Activated naive CD4-positive, alpha-beta T cell treated with anti-CD3 and anti-CD28 coated beads, Interleukin-2, amount 10 ng/mL, durations not matched to agents 7 days and 5 days (primary cell): ENCODE data around the gene SLC44A2.

Source experiments
- CTCF ChIA-PET: fragments of 350-600 bp; sonication (Branson Sonifier 250); formaldehyde crosslinking; loops from one replicate; lab custom pipeline; 2021; ENCODE audit warnings: antibody characterized with exemption; lab: Charles Lee
- DNase-seq: peaks from one replicate; pipeline ENCODE4 v3.0.0-alpha.2; 2020
- H3K27ac Mint-ChIP-seq: one replicate; pipeline ENCODE4 v1.8.0; 2021; ENCODE audit warnings: mild to moderate bottlenecking, moderate library complexity, mixed read lengths
- H3K27me3 Mint-ChIP-seq: one replicate; pipeline ENCODE4 v1.8.0; 2021; ENCODE audit warnings: mild to moderate bottlenecking, mixed read lengths
- H3K36me3 Mint-ChIP-seq: one replicate; pipeline ENCODE4 v1.8.0; 2021; ENCODE audit warnings: mixed read lengths
- H3K4me1 Mint-ChIP-seq: one replicate; pipeline ENCODE4 v1.8.0; 2021; ENCODE audit warnings: mixed read lengths
- H3K4me3 Mint-ChIP-seq: one replicate; pipeline ENCODE4 v1.8.0; 2021; ENCODE audit warnings: mild to moderate bottlenecking, moderate library complexity, mixed read lengths
- H3K9me3 Mint-ChIP-seq: one replicate; pipeline ENCODE4 v1.8.0; 2021; ENCODE audit warnings: mixed read lengths

The SLC44A2 gene

GRCh38 chr19:10625762-10626138 is 397 bp downstream of the SLC44A2 start:
- H3K27ac Mint-ChIP-seq: peak overlapping the region; percentile 68
- H3K4me1 Mint-ChIP-seq: peaks cover 41% of the 10 kb centered on the region
- no peak overlapping the region for H3K4me3 Mint-ChIP-seq
- no peak for DNase-seq
- H3K9me3 Mint-ChIP-seq: no peaks in the 10 kb centered on the region
- H3K36me3 Mint-ChIP-seq: peaks cover 35% of the 10 kb centered on the region
- no peaks in the 10 kb centered on the region for H3K27me3 Mint-ChIP-seq
- CTCF ChIA-PET: interaction anchor here (0.6 kb wide), 2 partner anchors 18 to 134 kb away, joined by 3 to 4 read pairs; no protein-coding TSS in a partner anchor

DNA sequence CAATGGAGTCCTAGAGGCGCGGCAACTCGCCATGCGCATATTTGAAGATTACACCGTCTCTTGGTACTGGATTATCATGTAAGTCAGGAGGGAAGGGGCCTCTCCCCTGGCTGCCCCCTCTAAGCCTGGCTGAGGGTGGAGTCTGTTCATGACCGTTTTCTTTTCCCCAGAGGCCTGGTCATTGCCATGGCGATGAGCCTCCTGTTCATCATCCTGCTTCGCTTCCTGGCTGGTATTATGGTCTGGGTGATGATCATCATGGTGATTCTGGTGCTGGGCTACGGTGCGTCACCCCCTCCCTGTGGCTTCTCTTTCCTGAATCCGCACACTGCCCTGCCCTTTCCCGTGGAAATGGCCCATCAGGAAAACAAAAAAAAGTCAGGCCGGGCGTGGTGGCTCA is 6.5 kb downstream of the SLC44A2 start:
- no peaks in the 10 kb centered on the region for H3K4me1 Mint-ChIP-seq
- H3K9me3 Mint-ChIP-seq: no peaks in the 10 kb centered on the region
- H3K4me3 Mint-ChIP-seq: no peak overlapping the region
- no peak overlapping the region for H3K27ac Mint-ChIP-seq
- DNase-seq: no peak
- H3K27me3 Mint-ChIP-seq: no peaks in the 10 kb centered on the region
- peaks cover 59% of the 10 kb centered on the region for H3K36me3 Mint-ChIP-seq
- CTCF ChIA-PET: no interaction called here

- Mint-ChIP-seq H3K4me3 (no peak overlapping the region), H3K36me3 (peaks cover 66% of the 10 kb centered on the region), H3K4me1 (peaks cover 7% of the 10 kb centered on the region), H3K27ac (no peak overlapping the region), H3K27me3 (no peaks in the 10 kb centered on the region), H3K9me3 (no peaks in the 10 kb centered on the region)
- CTCF ChIA-PET: interaction anchor here (1.2 kb wide), 1 partner anchor 53 kb away, joined by 3 read pairs; no protein-coding TSS in a partner anchor
- DNase-seq: no peak
Observed at GRCh38 chr19:10634430-10634829, 9.1 kb downstream of the SLC44A2 start.

DNA sequence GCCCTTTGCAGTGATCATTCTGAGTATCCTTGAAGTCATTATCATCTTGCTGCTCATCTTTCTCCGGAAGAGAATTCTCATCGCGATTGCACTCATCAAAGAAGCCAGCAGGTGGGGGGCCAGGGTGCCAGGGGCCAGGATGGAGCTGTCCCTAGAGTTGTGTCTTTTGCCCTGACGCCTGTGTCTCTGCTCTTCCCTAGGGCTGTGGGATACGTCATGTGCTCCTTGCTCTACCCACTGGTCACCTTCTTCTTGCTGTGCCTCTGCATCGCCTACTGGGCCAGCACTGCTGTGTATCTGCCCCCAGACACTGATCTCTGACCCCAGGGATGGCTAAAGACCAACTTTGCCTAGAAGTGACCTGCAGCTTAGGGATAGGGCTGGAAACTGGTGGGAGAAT is 9.6 kb downstream of the SLC44A2 start:
- Mint-ChIP-seq H3K36me3 (peaks cover 66% of the 10 kb centered on the region), H3K4me1 (peaks cover 7% of the 10 kb centered on the region), H3K27ac (no peak overlapping the region), H3K9me3 (no peaks in the 10 kb centered on the region), H3K4me3 (no peak overlapping the region), H3K27me3 (no peaks in the 10 kb centered on the region)
- CTCF ChIA-PET: interaction anchor here (0.7 kb wide), 1 partner anchor 9 kb away, joined by 4 read pairs; no protein-coding TSS in a partner anchor
- DNase-seq: no peak

- no peaks in the 10 kb centered on the region for H3K27me3 Mint-ChIP-seq
- peaks cover 7% of the 10 kb centered on the region for H3K4me1 Mint-ChIP-seq
- no peak for DNase-seq
- H3K9me3 Mint-ChIP-seq: no peaks in the 10 kb centered on the region
- no peak overlapping the region for H3K27ac Mint-ChIP-seq
- CTCF ChIA-PET: no interaction called here
- H3K36me3 Mint-ChIP-seq: peaks cover 66% of the 10 kb centered on the region
- H3K4me3 Mint-ChIP-seq: no peak overlapping the region
Observed at GRCh38 chr19:10636304-10636972, 11.1 kb downstream of the SLC44A2 start.

DNA sequence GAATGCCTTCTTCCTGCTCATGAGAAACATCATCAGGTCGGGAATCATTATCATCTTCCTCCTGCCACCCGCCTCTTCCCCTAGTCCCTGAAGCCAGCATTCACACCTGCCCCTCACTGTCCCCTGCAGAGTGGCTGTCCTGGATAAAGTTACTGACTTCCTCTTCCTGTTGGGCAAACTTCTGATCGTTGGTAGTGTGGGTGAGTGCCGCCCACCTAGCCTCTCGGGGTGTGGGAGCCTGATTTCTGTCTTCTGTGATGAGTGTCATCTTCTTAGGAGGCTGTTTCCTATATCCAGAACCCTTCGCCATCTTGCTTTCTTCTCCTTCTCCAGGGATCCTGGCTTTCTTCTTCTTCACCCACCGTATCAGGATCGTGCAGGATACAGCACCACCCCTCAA is 12.5 kb downstream of the SLC44A2 start:
- Mint-ChIP-seq H3K4me1 (peaks cover 7% of the 10 kb centered on the region), H3K27me3 (no peaks in the 10 kb centered on the region), H3K36me3 (peaks cover 60% of the 10 kb centered on the region), H3K9me3 (no peaks in the 10 kb centered on the region), H3K4me3 (no peak overlapping the region), H3K27ac (peak overlapping the region; percentile 34)
- no peak for DNase-seq
- CTCF ChIA-PET: no interaction called here

DNA sequence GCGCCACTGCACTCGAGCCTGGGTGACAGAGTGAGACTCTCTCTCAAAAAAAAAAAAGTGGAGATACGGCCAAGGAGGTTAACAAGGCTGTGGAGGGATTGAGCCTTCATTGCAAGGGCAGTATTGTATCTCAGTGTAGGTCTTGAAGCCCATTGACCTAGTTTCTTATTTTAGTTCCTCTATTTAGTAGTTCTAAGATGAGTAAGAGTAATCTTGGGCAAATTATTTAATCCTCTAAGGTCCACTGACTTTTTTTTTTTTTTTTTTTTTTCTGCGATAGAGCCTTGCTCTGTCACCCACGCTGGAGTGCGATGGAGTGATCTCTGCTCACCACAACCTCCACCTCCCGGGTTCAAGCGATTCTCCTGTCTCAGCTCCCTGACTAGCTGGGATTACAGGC is 14.5 kb downstream of the SLC44A2 start:
- Mint-ChIP-seq H3K36me3 (peaks cover 58% of the 10 kb centered on the region), H3K9me3 (no peaks in the 10 kb centered on the region), H3K4me1 (peaks cover 10% of the 10 kb centered on the region), H3K4me3 (no peak overlapping the region), H3K27ac (no peak overlapping the region), H3K27me3 (no peaks in the 10 kb centered on the region)
- no peak for DNase-seq
- CTCF ChIA-PET: no interaction called here

- H3K27ac Mint-ChIP-seq: no peak overlapping the region
- no peak for DNase-seq
- H3K4me1 Mint-ChIP-seq: peaks cover 10% of the 10 kb centered on the region
- H3K36me3 Mint-ChIP-seq: peaks cover 53% of the 10 kb centered on the region
- H3K9me3 Mint-ChIP-seq: no peaks in the 10 kb centered on the region
- H3K4me3 Mint-ChIP-seq: no peak overlapping the region
- CTCF ChIA-PET: interaction anchor here (13.3 kb wide), 1 partner anchor 60 kb away, joined by 299 read pairs; no protein-coding TSS in a partner anchor
- H3K27me3 Mint-ChIP-seq: no peaks in the 10 kb centered on the region
Observed at GRCh38 chr19:10640361-10640760, 15.0 kb downstream of the SLC44A2 start.

- Mint-ChIP-seq H3K27ac (peak overlapping the region; percentile 71), H3K36me3 (peaks cover 48% of the 10 kb centered on the region), H3K27me3 (no peaks in the 10 kb centered on the region), H3K4me3 (no peak overlapping the region), H3K4me1 (peaks cover 10% of the 10 kb centered on the region), H3K9me3 (no peaks in the 10 kb centered on the region)
- no peak for DNase-seq
- CTCF ChIA-PET: interaction anchor here (13.3 kb wide), 1 partner anchor 61 kb away, joined by 299 read pairs; no protein-coding TSS in a partner anchor
Observed at GRCh38 chr19:10641248-10641647, 15.9 kb downstream of the SLC44A2 start.

GRCh38 chr19:10642473-10643171 is 17.3 kb downstream of the SLC44A2 start:
- H3K27me3 Mint-ChIP-seq: no peaks in the 10 kb centered on the region
- peaks cover 10% of the 10 kb centered on the region for H3K4me1 Mint-ChIP-seq
- H3K4me3 Mint-ChIP-seq: no peak overlapping the region
- no peak overlapping the region for H3K27ac Mint-ChIP-seq
- H3K36me3 Mint-ChIP-seq: peaks cover 36% of the 10 kb centered on the region
- DNase-seq: no peak
- no peaks in the 10 kb centered on the region for H3K9me3 Mint-ChIP-seq
- CTCF ChIA-PET: interaction anchor here (1.3 to 13.3 kb wide), 2 partner anchors 39 to 62 kb away, joined by 3 to 299 read pairs; no protein-coding TSS in a partner anchor

DNA sequence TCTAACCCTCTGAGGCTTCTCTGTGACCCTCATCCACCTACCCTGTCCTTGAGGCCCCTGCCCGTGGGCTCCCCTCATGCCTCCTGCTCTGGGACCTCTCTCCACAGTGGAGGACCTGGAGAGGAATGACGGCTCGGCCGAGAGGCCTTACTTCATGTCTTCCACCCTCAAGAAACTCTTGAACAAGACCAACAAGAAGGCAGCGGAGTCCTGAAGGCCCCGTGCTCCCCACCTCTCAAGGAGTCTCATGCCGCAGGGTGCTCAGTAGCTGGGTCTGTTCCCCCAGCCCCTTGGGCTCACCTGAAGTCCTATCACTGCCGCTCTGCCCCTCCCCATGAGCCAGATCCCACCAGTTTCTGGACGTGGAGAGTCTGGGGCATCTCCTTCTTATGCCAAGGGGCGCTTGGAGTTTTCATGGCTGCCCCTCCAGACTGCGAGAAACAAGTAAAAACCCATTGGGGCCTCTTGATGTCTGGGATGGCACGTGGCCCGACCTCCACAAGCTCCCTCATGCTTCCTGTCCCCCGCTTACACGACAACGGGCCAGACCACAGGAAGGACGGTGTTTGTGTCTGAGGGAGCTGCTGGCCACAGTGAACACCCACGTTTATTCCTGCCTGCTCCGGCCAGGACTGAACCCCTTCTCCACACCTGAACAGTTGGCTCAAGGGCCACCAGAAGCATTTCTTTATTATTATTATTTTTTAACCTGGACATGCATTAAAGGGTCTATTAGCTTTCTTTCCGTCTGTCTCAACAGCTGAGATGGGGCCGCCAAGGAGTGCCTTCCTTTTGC is 18.0 kb downstream of the SLC44A2 start:
- Mint-ChIP-seq H3K9me3 (no peaks in the 10 kb centered on the region), H3K4me1 (peaks cover 3% of the 10 kb centered on the region), H3K27ac (peak overlapping the region; percentile 39), H3K4me3 (no peak overlapping the region), H3K36me3 (peaks cover 29% of the 10 kb centered on the region), H3K27me3 (no peaks in the 10 kb centered on the region)
- CTCF ChIA-PET: interaction anchor here (0.5 to 13.3 kb wide), 12 partner anchors 8 to 159 kb away, joined by 4 to 299 read pairs (median 6); partner anchors contain the start of gene QTRT1
- no peak for DNase-seq

DNA sequence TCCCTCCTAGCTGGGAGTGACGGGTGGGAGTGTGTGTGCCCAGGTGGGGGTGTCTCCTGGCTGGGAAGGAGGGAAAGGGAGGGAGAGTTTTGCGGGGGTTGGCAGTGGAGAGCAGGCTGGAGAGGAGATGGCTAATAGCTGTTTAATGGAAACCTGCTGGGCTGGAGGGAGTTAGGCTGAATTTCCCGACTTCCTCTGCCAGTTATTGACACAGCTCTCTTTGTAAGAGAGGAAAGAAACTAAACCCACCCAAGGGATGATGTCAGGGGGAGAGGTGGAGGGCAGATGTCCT is 18.6 kb downstream of the SLC44A2 start:
- CTCF ChIA-PET: interaction anchor here (0.5 to 13.3 kb wide), 21 partner anchors 8 to 160 kb away, joined by 3 to 299 read pairs (median 4); partner anchors contain the start of gene QTRT1
- Mint-ChIP-seq H3K27me3 (no peaks in the 10 kb centered on the region), H3K9me3 (no peaks in the 10 kb centered on the region), H3K4me3 (no peak overlapping the region), H3K36me3 (peaks cover 29% of the 10 kb centered on the region), H3K27ac (peak overlapping the region; percentile 39), H3K4me1 (peaks cover 3% of the 10 kb centered on the region)
- no peak for DNase-seq

GRCh38 chr19:10644260-10645007 is 19.1 kb downstream of the SLC44A2 start:
- peak; percentile 89 for DNase-seq
- CTCF ChIA-PET: interaction anchor here (0.6 to 13.3 kb wide), 25 partner anchors 9 to 1978 kb away, joined by 3 to 299 read pairs (median 5); partner anchors contain the start of gene QTRT1
- H3K27me3 Mint-ChIP-seq: no peaks in the 10 kb centered on the region
- peak overlapping the region; percentile 74 for H3K27ac Mint-ChIP-seq
- H3K36me3 Mint-ChIP-seq: peaks cover 24% of the 10 kb centered on the region
- no peaks in the 10 kb centered on the region for H3K9me3 Mint-ChIP-seq
- H3K4me1 Mint-ChIP-seq: peaks cover 3% of the 10 kb centered on the region
- no peak overlapping the region for H3K4me3 Mint-ChIP-seq
